Esophagus squamous epithelium (tissue), 5 donors: Measurements from ENCODE around the gene RERE. TPM values are rescaled to one million over a fixed set of nuclear protein-coding genes. Genes with fewer than 3 reads are reported as not detected.
A peak's percentile ranks its signal among the peaks of the same experiment; 100 is the strongest.

Experiments
- DNase-seq: peaks from one replicate; lab custom pipeline; 2025; lab: John Stamatoyannopoulos, UW
- H3K27ac ChIP-seq, 4 donors: fragments of 200-600 bp; sonication (generic); one replicate each; pipeline ENCODE4 v1.5.1; 2016 to 2019; ENCODE audit warnings: mild to moderate bottlenecking in 1 of 4
- H3K27me3 ChIP-seq, 4 donors: fragments of 200-600 bp; sonication (generic); 1 replicate in 3 of 4; 2 replicates in 1 of 4; pipeline versions ENCODE4 v1.5.1 to v1.6.0; 2017 to 2021; ENCODE audit warnings: antibody characterized with exemption in 1 of 4
- H3K36me3 ChIP-seq, 3 donors: fragments of 200-600 bp; sonication (generic); one replicate each; pipeline ENCODE4 v1.5.1; 2016 to 2019
- H3K4me1 ChIP-seq, 3 donors: fragments of 200-600 bp; sonication (generic); one replicate each; pipeline ENCODE4 v1.5.1; 2017 to 2019
- H3K4me3 ChIP-seq, 4 donors: fragments of 200-600 bp; sonication (generic); 1 replicate in 3 of 4; 2 replicates in 1 of 4; pipeline ENCODE4 v1.5.1; 2016 to 2019; ENCODE audit warnings: mild to moderate bottlenecking in 2 of 4, moderate library complexity in 1 of 4
- H3K9me3 ChIP-seq, 3 donors: fragments of 200-600 bp; sonication (generic); one replicate each; pipeline ENCODE4 v1.5.1; 2016 to 2019
- POLR2A ChIP-seq, 4 donors: fragments of 450-650 bp; IDR thresholded peaks; one replicate each; pipeline ENCODE4 v1.6.1; 2017; ENCODE audit warnings: antibody characterized with exemption in 4 of 4, mild to moderate bottlenecking in 4 of 4, moderate library complexity in 3 of 4
- WGBS, 2 donors: methylation state at CpG; one replicate each; pipeline ENCODE4 v1.1.5; 2018; 5-methylcytosine and 5-hydroxymethylcytosine counted together
- intact Hi-C: fragments of 100-400 bp; cut with DNase I; formaldehyde crosslinking; loops from one replicate; pipeline ENCODE4 v1.15.0; 2022
- total RNA-seq, 4 donors: library from RNA; depleted of rRNA; stranded (reverse); fragments of >200 nt; gene quantifications; one replicate each; pipeline ENCODE4 v1.1.0, GENCODE V29; 2016
- TF ChIP-seq, protein P1 (sequence below), 6 experiments: fragments of 450-650 bp in 4 of 6; fragments of 200-600 bp in 2 of 6; sonication (generic) in 2 of 6; IDR thresholded peaks; one replicate each; pipeline ENCODE4 v1.5.1; 2016 to 2019; ENCODE audit warnings: antibody characterized with exemption in 6 of 6, mild to moderate bottlenecking in 4 of 6, moderate library complexity in 4 of 6
- donor health status: DM: yes; HTN: yes; CAD: no.

The RERE gene
- total RNA-seq, 4 donors from 2014 or later: 27.5 to 56.6 (median 32.1) TPM

DNA sequence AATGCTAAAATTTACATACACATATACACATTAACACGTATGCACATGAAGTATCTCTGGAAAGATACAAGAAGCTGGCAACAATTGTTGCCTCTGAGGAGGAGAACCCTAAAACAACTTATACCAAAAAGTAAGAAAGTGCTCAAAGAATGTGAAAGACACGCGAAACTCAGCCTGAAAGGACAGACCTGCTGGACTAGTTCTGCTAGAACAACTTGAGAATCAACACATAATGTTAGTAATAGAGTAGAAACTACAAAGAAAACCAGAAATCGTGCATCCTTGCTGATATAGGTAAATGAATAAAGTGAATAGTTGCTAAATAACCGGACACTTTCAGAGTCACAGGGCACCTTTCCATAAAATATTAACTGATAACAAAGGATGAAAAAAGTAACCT lies 242.5 kb downstream of the RERE start:
- H3K36me3 ChIP-seq: peaks cover 0 to 7% (median 0%) of the 10 kb centered on the region in 3 donors
- 42 to 67% methylated on average over 5 of the region's 5 CpGs for WGBS, 2 donors
- no peaks in the 10 kb centered on the region for H3K9me3 ChIP-seq
- H3K27me3 ChIP-seq: no peaks in the 10 kb centered on the region
- H3K4me1 ChIP-seq: peaks cover 0 to 42% (median 0%) of the 10 kb centered on the region in 3 donors
- no peak overlapping the region for H3K4me3 ChIP-seq
- no peak for DNase-seq
- no peak overlapping the region for H3K27ac ChIP-seq
- no peak for TF ChIP-seq POLR2A (IDR thresholded peaks at IDR 0.05)
- TF ChIP-seq, protein P1, sequence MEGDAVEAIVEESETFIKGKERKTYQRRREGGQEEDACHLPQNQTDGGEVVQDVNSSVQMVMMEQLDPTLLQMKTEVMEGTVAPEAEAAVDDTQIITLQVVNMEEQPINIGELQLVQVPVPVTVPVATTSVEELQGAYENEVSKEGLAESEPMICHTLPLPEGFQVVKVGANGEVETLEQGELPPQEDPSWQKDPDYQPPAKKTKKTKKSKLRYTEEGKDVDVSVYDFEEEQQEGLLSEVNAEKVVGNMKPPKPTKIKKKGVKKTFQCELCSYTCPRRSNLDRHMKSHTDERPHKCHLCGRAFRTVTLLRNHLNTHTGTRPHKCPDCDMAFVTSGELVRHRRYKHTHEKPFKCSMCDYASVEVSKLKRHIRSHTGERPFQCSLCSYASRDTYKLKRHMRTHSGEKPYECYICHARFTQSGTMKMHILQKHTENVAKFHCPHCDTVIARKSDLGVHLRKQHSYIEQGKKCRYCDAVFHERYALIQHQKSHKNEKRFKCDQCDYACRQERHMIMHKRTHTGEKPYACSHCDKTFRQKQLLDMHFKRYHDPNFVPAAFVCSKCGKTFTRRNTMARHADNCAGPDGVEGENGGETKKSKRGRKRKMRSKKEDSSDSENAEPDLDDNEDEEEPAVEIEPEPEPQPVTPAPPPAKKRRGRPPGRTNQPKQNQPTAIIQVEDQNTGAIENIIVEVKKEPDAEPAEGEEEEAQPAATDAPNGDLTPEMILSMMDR (IDR thresholded peaks at IDR 0.05): no peak
- intact Hi-C loops: no loop called here

DNA sequence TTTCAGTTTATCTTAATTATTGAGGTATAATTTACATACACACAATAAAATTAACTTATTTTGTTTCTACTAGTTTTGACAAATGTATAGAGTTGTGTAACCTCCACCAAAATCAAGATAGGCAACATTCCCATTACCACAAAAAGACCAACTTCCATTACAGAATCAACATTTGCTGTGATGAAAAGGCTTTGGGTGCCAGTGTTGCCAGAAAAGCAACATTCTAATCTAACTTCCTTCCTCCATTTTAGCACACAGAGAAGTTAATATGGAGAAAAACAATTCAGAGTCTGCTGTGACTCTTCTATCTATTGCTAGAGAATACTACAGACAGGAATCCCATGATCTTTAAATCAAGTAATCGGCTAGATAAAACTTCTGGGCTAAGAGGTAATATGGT lies 245.3 kb downstream of the RERE start:
- H3K4me1 ChIP-seq: peaks cover 0 to 42% (median 0%) of the 10 kb centered on the region in 3 donors
- no peak for DNase-seq

GRCh38 chr1:8571200-8571984 lies 246.0 kb downstream of the RERE start:
- no peak for DNase-seq
- intact Hi-C loops: no loop called here
- H3K27ac ChIP-seq: peak overlapping the region in 2 of 4 donors; percentile 42 to 59
- 41 to 43% methylated on average over 5 of the region's 5 CpGs for WGBS, 2 donors
- no peaks in the 10 kb centered on the region for H3K27me3 ChIP-seq
- no peak for TF ChIP-seq POLR2A (IDR thresholded peaks at IDR 0.05)
- TF ChIP-seq, protein P1 (IDR thresholded peaks at IDR 0.05): peak in 5 of 6 experiments; percentile 15 to 48 (median 37)
- no peaks in the 10 kb centered on the region for H3K36me3 ChIP-seq
- no peaks in the 10 kb centered on the region for H3K9me3 ChIP-seq
- H3K4me1 ChIP-seq: peaks cover 0 to 42% (median 0%) of the 10 kb centered on the region in 3 donors
- H3K4me3 ChIP-seq: no peak overlapping the region

More for the DNA sequence above, 245.3 kb downstream of the RERE start:
- no peaks in the 10 kb centered on the region for H3K9me3 ChIP-seq
- no peak overlapping the region for H3K4me3 ChIP-seq
- H3K36me3 ChIP-seq: no peaks in the 10 kb centered on the region
- intact Hi-C loops: no loop called here
- H3K27me3 ChIP-seq: no peaks in the 10 kb centered on the region
- TF ChIP-seq POLR2A (IDR thresholded peaks at IDR 0.05): no peak
- TF ChIP-seq, protein P1 (IDR thresholded peaks at IDR 0.05): no peak
- WGBS, 2 donors: 78 to 100% methylated on average over 1 of the region's 1 CpG
- H3K27ac ChIP-seq: peak overlapping the region in 2 of 4 donors; percentile 22 to 59

DNA sequence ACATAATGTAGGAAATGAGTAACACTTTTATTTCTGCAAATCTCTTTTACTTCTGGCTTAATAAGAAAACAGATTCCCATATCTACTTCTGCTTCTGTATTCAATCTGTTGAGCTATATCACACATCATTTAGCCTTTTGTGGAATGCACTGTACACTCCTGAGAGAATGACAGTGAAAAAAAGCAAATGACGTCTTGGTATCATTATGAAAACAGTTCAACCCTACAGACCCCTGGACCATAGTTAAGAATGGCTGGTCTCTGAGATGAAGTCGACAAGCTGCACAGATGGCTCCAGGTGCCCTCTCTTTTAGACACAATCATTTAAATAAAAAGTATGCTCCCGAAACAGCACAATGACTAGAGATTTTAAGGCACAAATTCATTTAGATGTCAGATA lies 247.0 kb downstream of the RERE start:
- Histone ChIP-seq H3K4me3 (no peak overlapping the region), H3K27ac (no peak overlapping the region), H3K4me1 (peaks cover 0 to 39% (median 0%) of the 10 kb centered on the region in 3 donors), H3K9me3 (no peaks in the 10 kb centered on the region), H3K27me3 (no peaks in the 10 kb centered on the region), H3K36me3 (no peaks in the 10 kb centered on the region)
- 66 to 76% methylated on average over 3 of the region's 3 CpGs for WGBS, 2 donors
- intact Hi-C loops: no loop called here
- no peak for DNase-seq
- no peak for TF ChIP-seq POLR2A (IDR thresholded peaks at IDR 0.05)
- TF ChIP-seq, protein P1 (IDR thresholded peaks at IDR 0.05): no peak

DNA sequence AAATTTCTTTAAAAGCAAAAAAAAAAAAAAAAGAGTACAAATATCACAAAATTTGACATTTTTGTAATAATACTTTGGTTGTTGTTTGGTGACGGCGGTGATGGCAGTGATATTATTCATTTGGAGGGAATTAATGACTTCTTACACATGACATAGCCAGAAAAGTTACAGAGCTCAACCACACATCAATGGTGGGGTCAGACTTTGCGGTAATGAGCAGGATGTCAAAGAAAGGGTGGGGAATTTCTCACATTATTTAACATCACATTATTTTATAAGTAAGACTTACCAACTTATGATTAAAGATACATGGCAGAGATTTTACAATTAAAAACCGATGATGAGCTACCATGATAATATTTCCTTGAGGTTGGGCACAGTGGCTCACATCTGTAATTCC lies 248.2 kb downstream of the RERE start:
- Histone ChIP-seq H3K27me3 (no peaks in the 10 kb centered on the region), H3K27ac (no peak overlapping the region), H3K4me3 (no peak overlapping the region), H3K4me1 (peaks cover 0 to 27% (median 0%) of the 10 kb centered on the region in 3 donors), H3K36me3 (no peaks in the 10 kb centered on the region), H3K9me3 (no peaks in the 10 kb centered on the region)
- intact Hi-C loops: loop anchor here (10.0 kb wide), 2 partner anchors 106 to 276 kb away; no protein-coding TSS in a partner anchor
- TF ChIP-seq POLR2A (IDR thresholded peaks at IDR 0.05): no peak
- TF ChIP-seq, protein P1 (IDR thresholded peaks at IDR 0.05): no peak
- no peak for DNase-seq
- WGBS, 2 donors: 94 to 98% methylated on average over 4 of the region's 4 CpGs
